OCI-LY7 (cell line): ENCODE measurements around the gene RNF126. TPM values are rescaled to one million over a fixed set of nuclear protein-coding genes. Genes with fewer than 3 reads are reported as not detected.
A peak's percentile ranks its signal among the peaks of the same experiment; 100 is the strongest.

ENCODE experiments used
- BruUV-seq: library from RNA; stranded (reverse); fragments of 400-500 nt; replicated peaks from 2 replicates; lab custom pipeline; 2021; lab: Mats Ljungman, UMichigan
- CTCF ChIA-PET: fragments of 300-600 bp; sonication (Branson Sonifier 250); formaldehyde crosslinking; loops from one replicate; lab custom pipeline; 2022; ENCODE audit warnings: antibody characterized with exemption; ENCODE audit not compliant: unreplicated experiment; lab: Charles Lee
- POLR2A ChIA-PET: fragments of 300-600 bp; sonication (Branson Sonifier 250); formaldehyde crosslinking; loops from one replicate; lab custom pipeline; 2022; ENCODE audit warnings: antibody characterized with exemption; lab: Charles Lee
- DNase-seq: peaks from one replicate; pipeline ENCODE4 v3.0.0-alpha.2; 2015; ENCODE audit warnings: low spot score
- H2AFZ ChIP-seq: fragments of 200-600 bp; sonication (generic), shearing (Covaris generic); 2 replicates; pipeline ENCODE4 v1.6.1; 2014; ENCODE audit warnings: mild to moderate bottlenecking, antibody characterized with exemption, low read length, moderate library complexity
- H3K27ac ChIP-seq: fragments of 200-600 bp; sonication (generic); 2 replicates; pipeline ENCODE4 v1.5.1; 2014; ENCODE audit warnings: mixed run types, low read depth, mild to moderate bottlenecking, moderate library complexity, low read length, inconsistent platforms; ENCODE audit not compliant: poor library complexity, severe bottlenecking
- H3K36me3 ChIP-seq: fragments of 200-600 bp; sonication (generic); 2 replicates; pipeline ENCODE4 v1.6.1; 2014; ENCODE audit warnings: mild to moderate bottlenecking, antibody characterized with exemption, low read length, moderate library complexity, mixed read lengths; ENCODE audit not compliant: insufficient read depth
- H3K4me1 ChIP-seq: fragments of 200-600 bp; sonication (generic); 2 replicates; pipeline ENCODE4 v1.5.1; 2014; ENCODE audit warnings: mild to moderate bottlenecking, low read length; ENCODE audit not compliant: insufficient read depth, poor library complexity, severe bottlenecking
- H3K4me2 ChIP-seq: fragments of 200-600 bp; sonication (generic); 2 replicates; pipeline ENCODE4 v1.6.1; 2014; ENCODE audit warnings: mild to moderate bottlenecking, low read length
- H3K4me3 ChIP-seq: fragments of 200-600 bp; sonication (generic); 2 replicates; pipeline ENCODE4 v1.5.1; 2014; ENCODE audit warnings: mild to moderate bottlenecking, low read depth, low read length; ENCODE audit not compliant: poor library complexity, severe bottlenecking
- H3K79me2 ChIP-seq: fragments of 200-600 bp; sonication (generic); 2 replicates; pipeline ENCODE4 v1.6.1; 2016; ENCODE audit warnings: low read depth, mild to moderate bottlenecking, low read length, moderate library complexity, mixed read lengths; ENCODE audit not compliant: insufficient read depth
- H3K9me2 ChIP-seq: fragments of 200-600 bp; sonication (generic); 2 replicates; pipeline ENCODE4 v1.6.1; 2016; ENCODE audit warnings: mild to moderate bottlenecking, low read length, mixed read lengths; ENCODE audit not compliant: insufficient read depth
- H3K9me3 ChIP-seq: fragments of 200-600 bp; sonication (generic); 2 replicates; pipeline ENCODE4 v1.6.1; 2014; ENCODE audit warnings: mild to moderate bottlenecking, mixed run types, low read length, mixed read lengths
- H4K20me1 ChIP-seq: fragments of 200-600 bp; sonication (generic); 2 replicates; pipeline ENCODE4 v1.6.1; 2014; ENCODE audit warnings: mild to moderate bottlenecking, antibody characterized with exemption, low read length, moderate library complexity, mixed read lengths; ENCODE audit not compliant: insufficient read depth
- EZH2phosphoT487 ChIP-seq: fragments of 200-600 bp; sonication (generic); IDR thresholded peaks from 2 replicates; pipeline ENCODE4 v1.6.1; 2018; ENCODE audit warnings: low read depth, borderline replicate concordance, mild to moderate bottlenecking, mixed run types, antibody characterized with exemption, low read length, moderate library complexity, mixed read lengths
- intact Hi-C: fragments of 100-400 bp; cut with micrococcal nuclease; formaldehyde crosslinking; loops from one replicate; pipeline ENCODE4 v1.10.0; 2022; ENCODE audit not compliant: unreplicated experiment
- total RNA-seq, 2 experiments: library from RNA; depleted of rRNA in 1 of 2; stranded (reverse); fragments of >200 nt in 1 of 2; shearing (Covaris generic) in 1 of 2; gene quantifications; 2 replicates each; pipeline ENCODE4 v1.2.3, GENCODE V29; 2014 to 2022
- TF ChIP-seq, protein P1 (sequence below): fragments of 200-600 bp; sonication (generic); conservative IDR thresholded peaks from 2 replicates; pipeline ENCODE4 v1.5.1; 2014; ENCODE audit warnings: mild to moderate bottlenecking, antibody characterized with exemption, low read length, moderate library complexity, mixed read lengths

The RNF126 gene
- total RNA-seq, 2 experiments from 2014 or later, result 98.6 to 104 TPM

DNA sequence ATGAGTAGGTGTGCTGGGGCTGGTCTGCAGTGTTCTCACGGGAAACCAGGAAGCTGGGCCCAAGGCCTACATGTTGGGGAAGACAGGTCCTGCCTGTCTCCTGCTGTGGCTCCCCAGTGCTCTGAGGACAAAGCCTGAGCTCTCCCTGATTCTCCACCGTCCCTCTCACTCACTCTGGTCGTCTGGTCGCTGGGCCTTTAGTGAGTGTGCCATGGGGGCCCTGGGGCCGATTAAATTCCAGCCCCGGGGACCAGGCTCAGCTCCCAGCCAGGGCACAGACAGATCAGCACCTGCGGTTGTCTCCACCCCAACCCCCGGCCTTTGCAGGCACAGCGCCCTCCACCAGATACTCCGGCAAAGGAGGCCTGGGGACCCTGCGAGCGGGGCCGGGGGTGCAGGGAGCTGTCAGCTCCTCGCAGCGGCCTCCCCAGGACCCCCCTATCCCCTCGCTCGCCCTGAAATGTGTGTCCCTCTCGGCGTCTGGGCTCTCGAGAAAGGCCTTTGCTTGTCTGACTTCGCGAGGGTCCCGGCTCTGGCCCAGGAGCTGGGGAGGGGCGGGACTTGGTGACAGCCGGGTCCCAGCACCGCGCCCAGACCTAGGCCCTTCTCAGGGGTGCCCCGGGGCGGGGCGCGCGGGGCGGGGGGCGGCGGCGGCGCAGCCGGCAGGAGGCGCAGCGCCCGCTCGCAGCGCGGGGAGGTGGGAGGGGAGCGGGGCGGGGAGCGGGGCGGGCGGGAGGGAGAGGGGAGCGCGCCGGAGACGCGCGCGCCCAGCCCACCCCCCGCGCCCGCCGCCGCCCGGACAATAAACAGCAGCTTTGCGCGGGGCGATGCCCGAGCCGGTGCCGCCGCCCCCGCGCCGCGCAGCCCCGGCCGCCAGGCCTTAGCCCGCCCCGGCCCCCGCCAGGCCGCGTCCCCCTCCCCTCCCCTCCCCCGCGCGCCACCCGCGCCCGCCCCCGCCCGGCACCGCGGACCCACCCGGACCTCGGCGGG is 45.4 kb upstream of the RNF126 start, which contains the start of gene PALM:
Gene PALM (plus strand): TSS at position 782 of the 990 bp plus-strand sequence. CDS start 212 bp downstream, outside the sequence.
- ChIA-PET CTCF (no interaction called here), POLR2A (no interaction called here)
- H3K79me2 ChIP-seq, result no peaks in the 10 kb centered on the region
- no peak within 1 kb of the TSS for H3K4me3 ChIP-seq
- H3K4me2 ChIP-seq, result no peak within 1 kb of the TSS
- no peak for DNase-seq
- H3K9me2 ChIP-seq, result no peaks in the 10 kb centered on the region
- no peak within 1 kb of the TSS for H2AFZ ChIP-seq
- H4K20me1 ChIP-seq, result no peaks in the 10 kb centered on the region
- intact Hi-C loops, result no loop called here
- peaks cover 7% of the 10 kb centered on the region for H3K4me1 ChIP-seq
- no peaks in the 10 kb centered on the region for H3K9me3 ChIP-seq
- H3K27ac ChIP-seq, result no peak within 1 kb of the TSS
- no TSS peak for BruUV-seq
- no peaks in the 10 kb centered on the region for H3K36me3 ChIP-seq
- TF ChIP-seq EZH2phosphoT487, result no peak
- TF ChIP-seq, protein P1, sequence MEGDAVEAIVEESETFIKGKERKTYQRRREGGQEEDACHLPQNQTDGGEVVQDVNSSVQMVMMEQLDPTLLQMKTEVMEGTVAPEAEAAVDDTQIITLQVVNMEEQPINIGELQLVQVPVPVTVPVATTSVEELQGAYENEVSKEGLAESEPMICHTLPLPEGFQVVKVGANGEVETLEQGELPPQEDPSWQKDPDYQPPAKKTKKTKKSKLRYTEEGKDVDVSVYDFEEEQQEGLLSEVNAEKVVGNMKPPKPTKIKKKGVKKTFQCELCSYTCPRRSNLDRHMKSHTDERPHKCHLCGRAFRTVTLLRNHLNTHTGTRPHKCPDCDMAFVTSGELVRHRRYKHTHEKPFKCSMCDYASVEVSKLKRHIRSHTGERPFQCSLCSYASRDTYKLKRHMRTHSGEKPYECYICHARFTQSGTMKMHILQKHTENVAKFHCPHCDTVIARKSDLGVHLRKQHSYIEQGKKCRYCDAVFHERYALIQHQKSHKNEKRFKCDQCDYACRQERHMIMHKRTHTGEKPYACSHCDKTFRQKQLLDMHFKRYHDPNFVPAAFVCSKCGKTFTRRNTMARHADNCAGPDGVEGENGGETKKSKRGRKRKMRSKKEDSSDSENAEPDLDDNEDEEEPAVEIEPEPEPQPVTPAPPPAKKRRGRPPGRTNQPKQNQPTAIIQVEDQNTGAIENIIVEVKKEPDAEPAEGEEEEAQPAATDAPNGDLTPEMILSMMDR, result no peak

DNA sequence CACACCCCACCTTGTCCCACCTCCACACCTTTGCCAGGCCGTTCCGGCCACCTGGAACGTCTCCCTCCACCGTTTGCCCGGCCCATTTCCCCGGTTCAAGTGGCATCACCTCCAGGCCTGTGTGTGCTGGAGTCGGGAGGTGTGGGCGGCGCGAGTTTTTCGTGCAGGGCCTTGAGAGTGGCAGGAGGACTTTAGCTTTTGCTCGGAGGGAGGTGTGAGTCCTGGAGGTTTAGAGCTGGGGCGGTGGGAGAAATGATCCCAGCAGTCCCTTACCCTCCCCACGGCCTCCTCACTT is 41.4 kb upstream of the RNF126 start:
- intact Hi-C loops, result no loop called here
- no peaks in the 10 kb centered on the region for H3K9me3 ChIP-seq
- no peaks in the 10 kb centered on the region for H4K20me1 ChIP-seq
- H3K36me3 ChIP-seq, result no peaks in the 10 kb centered on the region
- no peak for DNase-seq
- CTCF ChIA-PET, result no interaction called here
- TF ChIP-seq, protein P1, result no peak
- no peak for TF ChIP-seq EZH2phosphoT487
- H3K4me3 ChIP-seq, result no peak overlapping the region
- no TSS peak for BruUV-seq
- no peaks in the 10 kb centered on the region for H3K79me2 ChIP-seq
- H2AFZ ChIP-seq, result no peak overlapping the region
- POLR2A ChIA-PET, result no interaction called here
- no peaks in the 10 kb centered on the region for H3K9me2 ChIP-seq
- H3K4me2 ChIP-seq, result peak overlapping the region; percentile 13; the same call in 1 of the 2 replicates
- H3K4me1 ChIP-seq, result peaks cover 13% of the 10 kb centered on the region
- H3K27ac ChIP-seq, result no peak overlapping the region
